Body of pancreas (tissue), 4 donors: Measurements from ENCODE around the gene PSMD1.

ENCODE experiments used
- POLR2A ChIP-seq, 3 donors: fragments of 450-650 bp; IDR thresholded peaks; one replicate each; pipeline ENCODE4 v1.6.1; 2016; ENCODE audit warnings: antibody characterized with exemption in 3 of 3, mild to moderate bottlenecking in 2 of 3
- TF ChIP-seq, protein P1 (sequence below), 7 experiments: fragments of 450-650 bp in 4 of 7; fragments of 200-600 bp in 3 of 7; sonication (generic) in 3 of 7; IDR thresholded peaks; one replicate each; pipeline ENCODE4 v1.5.1; 2016 to 2019; ENCODE audit warnings: antibody characterized with exemption in 7 of 7

DNA sequence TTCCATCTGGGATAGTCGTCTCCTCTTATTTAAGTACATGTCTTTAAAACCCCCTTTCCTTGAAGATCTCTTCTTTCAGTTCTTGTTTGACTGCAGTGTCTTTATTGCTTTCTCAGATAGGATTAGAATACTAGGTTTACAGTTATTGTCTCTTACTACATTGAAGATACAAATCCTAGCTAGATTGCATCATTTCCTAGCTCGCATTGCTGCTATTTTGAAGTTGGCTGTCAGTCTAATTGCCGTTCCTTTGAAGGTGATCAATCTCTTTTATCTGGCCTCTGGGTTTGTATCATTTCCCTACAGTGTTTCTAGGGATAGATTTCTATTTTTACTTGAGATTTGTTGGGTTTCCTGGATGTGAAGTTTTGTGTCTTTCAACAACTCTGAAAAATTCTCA lies 162.6 kb downstream of the PSMD1 start:
- TF ChIP-seq, protein P1, sequence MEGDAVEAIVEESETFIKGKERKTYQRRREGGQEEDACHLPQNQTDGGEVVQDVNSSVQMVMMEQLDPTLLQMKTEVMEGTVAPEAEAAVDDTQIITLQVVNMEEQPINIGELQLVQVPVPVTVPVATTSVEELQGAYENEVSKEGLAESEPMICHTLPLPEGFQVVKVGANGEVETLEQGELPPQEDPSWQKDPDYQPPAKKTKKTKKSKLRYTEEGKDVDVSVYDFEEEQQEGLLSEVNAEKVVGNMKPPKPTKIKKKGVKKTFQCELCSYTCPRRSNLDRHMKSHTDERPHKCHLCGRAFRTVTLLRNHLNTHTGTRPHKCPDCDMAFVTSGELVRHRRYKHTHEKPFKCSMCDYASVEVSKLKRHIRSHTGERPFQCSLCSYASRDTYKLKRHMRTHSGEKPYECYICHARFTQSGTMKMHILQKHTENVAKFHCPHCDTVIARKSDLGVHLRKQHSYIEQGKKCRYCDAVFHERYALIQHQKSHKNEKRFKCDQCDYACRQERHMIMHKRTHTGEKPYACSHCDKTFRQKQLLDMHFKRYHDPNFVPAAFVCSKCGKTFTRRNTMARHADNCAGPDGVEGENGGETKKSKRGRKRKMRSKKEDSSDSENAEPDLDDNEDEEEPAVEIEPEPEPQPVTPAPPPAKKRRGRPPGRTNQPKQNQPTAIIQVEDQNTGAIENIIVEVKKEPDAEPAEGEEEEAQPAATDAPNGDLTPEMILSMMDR (IDR thresholded peaks at IDR 0.05) = no peak
- TF ChIP-seq POLR2A (IDR thresholded peaks at IDR 0.05) = no peak
